Bronchus fibroblast of lung (primary cell): ENCODE data around the gene ZNF385C. TPM values are rescaled to one million over a fixed set of nuclear protein-coding genes. Genes with fewer than 3 reads are reported as not detected.

ENCODE experiments used
- total RNA-seq: library from RNA; depleted of rRNA; stranded (reverse); fragments of >200 nt; gene quantifications from 2 replicates; pipeline ENCODE4 v1.2.3, GENCODE V29; 2015

ZNF385C gene
- not detected in 2 replicates for total RNA-seq

GRCh38 chr17:42097691-42098631 lies at the start of gene ZNF385C:
Gene ZNF385C, minus strand, starts transcription at chr17:42098473. Its CDS starts 35,417 bp downstream, at chr17:42063056.

GRCh38 chr17:42122371-42123303 lies 24.4 kb upstream of the ZNF385C start, which contains the start of gene HSPB9:
Gene HSPB9, plus strand, starts transcription at chr17:42122804. Its CDS starts 47 bp downstream, at chr17:42122851.

GRCh38 chr17:42120770-42121769 lies 22.8 kb upstream of the ZNF385C start, which contains the start of gene KAT2A:
Gene KAT2A, minus strand, starts transcription at chr17:42121367. Its CDS starts 63 bp downstream, at chr17:42121304.

GRCh38 chr17:42112552-42113176 lies 14.4 kb upstream of the ZNF385C start, which contains the start of gene DHX58:
Gene DHX58, minus strand, starts transcription at chr17:42112714. Its CDS starts 822 bp downstream, at chr17:42111892.

GRCh38 chr17:42050393-42051012 lies 47.8 kb downstream of the ZNF385C start, which contains the start of gene C17orf113:
Gene C17orf113, minus strand, starts transcription at chr17:42050601. Its CDS starts 7,225 bp downstream, at chr17:42043376.

GRCh38 chr17:42019509-42020404 lies 78.5 kb downstream of the ZNF385C start, which contains the start of gene NKIRAS2:
Gene NKIRAS2, plus strand, starts transcription at chr17:42020090. Its CDS starts 1,488 bp downstream, at chr17:42021578.

GRCh38 chr17:42016941-42017865 lies 81.1 kb downstream of the ZNF385C start, which contains the start of gene DNAJC7:
Gene DNAJC7, minus strand, starts transcription at chr17:42017439. Its CDS starts 23 bp downstream, at chr17:42017416.

Other genes with a start within 250 kb of the ZNF385C start
- gene KLHL11, start 233.1 kb downstream of the ZNF385C start, total RNA-seq, result 10.6 and 11.6 TPM in 2 replicates
- 445 and 520 TPM in 2 replicates for gene ACLY, start 179.5 kb downstream of the ZNF385C start, total RNA-seq
- gene ODAD4, start 167.9 kb downstream of the ZNF385C start, total RNA-seq, result 0.45 and 2.0 TPM in 2 replicates
- gene CNP, start 131.7 kb downstream of the ZNF385C start, total RNA-seq, result 54.5 and 60.2 TPM in 2 replicates
- 49.8 and 51.8 TPM in 2 replicates for gene DNAJC7, start 81.0 kb downstream of the ZNF385C start, total RNA-seq
- gene NKIRAS2, start 78.4 kb downstream of the ZNF385C start, total RNA-seq, result 40.2 and 41.3 TPM in 2 replicates
- 0.17 and 0.30 TPM in 2 replicates for gene C17orf113, start 47.9 kb downstream of the ZNF385C start, total RNA-seq
- gene DHX58, start 14.2 kb upstream of the ZNF385C start, total RNA-seq, result 4.3 and 5.2 TPM in 2 replicates
- 9.8 and 14.6 TPM in 2 replicates for gene KAT2A, start 22.9 kb upstream of the ZNF385C start, total RNA-seq
- gene HSPB9, start 24.3 kb upstream of the ZNF385C start, total RNA-seq, result not detected in 2 replicates
- gene RAB5C, start 56.5 kb upstream of the ZNF385C start, total RNA-seq, result 122 and 133 TPM in 2 replicates
- gene KCNH4, start 82.7 kb upstream of the ZNF385C start, total RNA-seq, result under 0.01 TPM in 1 of 2 replicates, not detected in the other
- not detected in 2 replicates for gene HCRT, start 87.0 kb upstream of the ZNF385C start, total RNA-seq
- gene GHDC, start 96.0 kb upstream of the ZNF385C start, total RNA-seq, result 8.2 and 10.1 TPM in 2 replicates
- gene STAT5B, start 177.9 kb upstream of the ZNF385C start, total RNA-seq, result 12.5 and 14.1 TPM in 2 replicates
- gene STAT5A, start 190.0 kb upstream of the ZNF385C start, total RNA-seq, result 6.4 and 11.8 TPM in 2 replicates